B cell (primary cell): ENCODE results near the gene KLHL1. TPM values are rescaled to one million over a fixed set of nuclear protein-coding genes. Genes with fewer than 3 reads are reported as not detected.

Experiments used
- ATAC-seq: fragments of 200-7000 bp; cut with Tn5 transposase; one replicate; pipeline ENCODE4 v1.10.0; 2021; ENCODE audit warnings: low read depth, mild to moderate bottlenecking, moderate number of reproducible peaks, moderate library complexity
- CTCF ChIA-PET: fragments of 350-600 bp; sonication (Branson Sonifier 250); formaldehyde crosslinking; loops from one replicate; lab custom pipeline; 2021; ENCODE audit warnings: antibody characterized with exemption, inconsistent platforms; lab: Charles Lee
- POLR2A ChIA-PET: fragments of 350-600 bp; sonication (Branson Sonifier 250); formaldehyde crosslinking; loops from one replicate; lab custom pipeline; 2021; ENCODE audit warnings: antibody characterized with exemption; lab: Charles Lee
- DNase-seq: peaks from one replicate; pipeline ENCODE4 v3.0.0; 2013
- H2AFZ ChIP-seq: 2 replicates; pipeline ENCODE4 v1.6.1; 2012; ENCODE audit warnings: mild to moderate bottlenecking, low read depth, low read length; ENCODE audit not compliant: insufficient read depth, poor library complexity, severe bottlenecking
- H3K27ac ChIP-seq, 2 donors: 1 replicate in 1 of 2; 2 replicates in 1 of 2; pipeline ENCODE4 v1.5.1; 2012 to 2013; ENCODE audit warnings: low read length in 2 of 2, mild to moderate bottlenecking in 2 of 2, moderate library complexity in 1 of 2
- H3K27me3 ChIP-seq, 4 experiments: fragments of 200-600 bp in 1 of 4; sonication (generic) in 1 of 4; replicated peaks in 1 of 4; 1 replicate in 2 of 4; 2 replicates in 2 of 4; pipeline versions ENCODE4 v1.6.1 to v1.7.0; 2013 to 2016; ENCODE audit warnings: low read length in 3 of 4, mild to moderate bottlenecking in 2 of 4, mixed read lengths in 1 of 4, moderate library complexity in 1 of 4; ENCODE audit not compliant: insufficient read depth in 4 of 4, control insufficient read depth in 3 of 4; ENCODE audit errors: control extremely low read depth in 1 of 4
- H3K36me3 ChIP-seq, 2 experiments: replicated peaks in 1 of 2; 1 replicate in 1 of 2; 2 replicates in 1 of 2; pipeline versions ENCODE4 v1.6.1 to v1.7.1; 2013; ENCODE audit warnings: low read length in 1 of 2; ENCODE audit not compliant: insufficient read depth in 2 of 2, control insufficient read depth in 1 of 2; ENCODE audit errors: control extremely low read depth in 1 of 2, extremely low read depth in 1 of 2
- H3K4me1 ChIP-seq, 2 donors: fragments of 200-600 bp in 1 of 2; sonication (generic) in 1 of 2; 1 replicate in 1 of 2; 2 replicates in 1 of 2; pipeline versions ENCODE4 v1.5.1 to v1.6.1; 2013 to 2017; ENCODE audit warnings: low read length in 2 of 2; ENCODE audit not compliant: control insufficient read depth in 2 of 2, insufficient read depth in 2 of 2
- H3K4me2 ChIP-seq: replicated peaks from 2 replicates; pipeline ENCODE3; 2012; ENCODE audit warnings: mild to moderate bottlenecking, low read depth, low read length; ENCODE audit not compliant: poor library complexity, severe bottlenecking
- H3K4me3 ChIP-seq, 5 experiments: fragments of 200-600 bp in 1 of 5; sonication (generic) in 1 of 5; 1 replicate in 3 of 5; 2 replicates in 2 of 5; pipeline versions ENCODE4 v1.5.1 to v1.7.0; 2011 to 2016; ENCODE audit warnings: low read length in 4 of 5, mild to moderate bottlenecking in 4 of 5, low read depth in 2 of 5, control low read depth in 1 of 5, moderate library complexity in 1 of 5; ENCODE audit not compliant: insufficient read depth in 1 of 5; ENCODE audit errors: control extremely low read depth in 1 of 5, extremely low read depth in 1 of 5
- H3K79me2 ChIP-seq: fragments of 200-600 bp; sonication (generic); one replicate; pipeline ENCODE4 v1.6.0; 2016; ENCODE audit warnings: low read length; ENCODE audit not compliant: control insufficient read depth, insufficient read depth
- H3K9ac ChIP-seq: fragments of 200-600 bp; sonication (generic); 2 replicates; pipeline ENCODE4 v1.6.1; 2017; ENCODE audit warnings: mild to moderate bottlenecking, low read length, moderate library complexity
- H3K9me3 ChIP-seq, 3 donors: one replicate each; pipeline versions ENCODE4 v1.6.1 to v1.7.1; 2013; ENCODE audit warnings: low read length in 2 of 3; ENCODE audit not compliant: control insufficient read depth in 2 of 3, insufficient read depth in 1 of 3; ENCODE audit errors: control extremely low read depth in 1 of 3
- H4K20me1 ChIP-seq: 2 replicates; pipeline ENCODE4 v1.6.0; 2012; ENCODE audit warnings: mild to moderate bottlenecking, low read length; ENCODE audit not compliant: insufficient read depth, control insufficient read depth, poor library complexity, severe bottlenecking
- H3K27ac Mint-ChIP-seq: one replicate; pipeline ENCODE4 v1.8.0; 2021; ENCODE audit warnings: mixed read lengths
- H3K27me3 Mint-ChIP-seq: one replicate; pipeline ENCODE4 v1.8.0; 2021; ENCODE audit warnings: mixed read lengths
- H3K4me1 Mint-ChIP-seq: one replicate; pipeline ENCODE4 v1.8.0; 2021; ENCODE audit warnings: mixed read lengths
- H3K4me3 Mint-ChIP-seq: one replicate; pipeline ENCODE4 v1.8.0; 2021; ENCODE audit warnings: mixed read lengths
- H3K9me3 Mint-ChIP-seq: one replicate; pipeline ENCODE4 v1.8.0; 2022; ENCODE audit warnings: mixed read lengths; ENCODE audit not compliant: insufficient read depth
- CTCF ChIP-seq: fragments of 200-600 bp; IDR thresholded peaks from one replicate; pipeline ENCODE4 v1.8.0; 2022; ENCODE audit warnings: antibody characterized with exemption, mild to moderate bottlenecking
- EZH2 ChIP-seq: IDR thresholded peaks from 2 replicates; pipeline ENCODE4 v1.6.1; 2012; ENCODE audit warnings: borderline replicate concordance, low read depth, mild to moderate bottlenecking, moderate library complexity, low read length; ENCODE audit not compliant: insufficient read depth, poor library complexity, severe bottlenecking
- WGBS: methylation state at CpG from one replicate; pipeline ENCODE4 v1.1.5; 2013; ENCODE audit warnings: missing lambda C conversion rate; ENCODE audit not compliant: insufficient coverage; 5-methylcytosine and 5-hydroxymethylcytosine counted together
- intact Hi-C: fragments of 100-400 bp; cut with micrococcal nuclease; formaldehyde crosslinking; loops from one replicate; pipeline ENCODE4 v1.10.0; 2022
- polyA plus RNA-seq: library from polyadenylated mRNA; depleted of rRNA; stranded (reverse); fragments of >200 nt; gene quantifications from 2 replicates; pipeline ENCODE4 v1.2.3, GENCODE V29; 2012
- total RNA-seq, 2 donors: library from RNA; stranded (reverse); fragments of 120-200 nt in 1 of 2; gene quantifications; 1 replicate in 1 of 2; 2 replicates in 1 of 2; pipeline versions ENCODE4 v1.2.3 to v1.2.4, GENCODE V29; 2013 to 2022

Gene KLHL1
- total and polyA plus RNA-seq, 2 donors (not counting 1 experiment from before 2014, with no cell fraction given), result not detected

- Mint-ChIP-seq H3K27me3 (no peaks in the 10 kb centered on the region), H3K4me3 (no peak overlapping the region), H3K4me1 (no peaks in the 10 kb centered on the region), H3K27ac (no peak overlapping the region), H3K9me3 (peaks cover 10% of the 10 kb centered on the region)
- Histone ChIP-seq H3K27me3 (no peaks in the 10 kb centered on the region), H4K20me1 (no peaks in the 10 kb centered on the region), H3K4me1 (no peaks in the 10 kb centered on the region), H3K4me3 (no peak overlapping the region), H3K79me2 (no peaks in the 10 kb centered on the region), H3K9me3 (peaks cover 0 to 6% (median 2%) of the 10 kb centered on the region in 3 donors), H3K9ac (no peak overlapping the region), H3K4me2 (no peak overlapping the region), H3K27ac (no peak overlapping the region), H3K36me3 (no peaks in the 10 kb centered on the region), H2AFZ (no peak overlapping the region)
- 89% methylated on average over 1 of the region's 1 CpG for WGBS
- ATAC-seq (no peak), DNase-seq (no peak)
- intact Hi-C loops, result no loop called here
- CTCF ChIA-PET, result no interaction called here
- POLR2A ChIA-PET, result no interaction called here
- TF ChIP-seq EZH2, result no peak
- no peak for TF ChIP-seq CTCF
Observed at GRCh38 chr13:70051531-70051930, 56.7 kb downstream of the KLHL1 start.

GRCh38 chr13:70043685-70044084, 64.6 kb downstream of the KLHL1 start:
- H3K4me3 ChIP-seq, result no peak overlapping the region
- H3K36me3 ChIP-seq, result no peaks in the 10 kb centered on the region
- H3K9me3 ChIP-seq, result peaks cover 0 to 2% (median 0%) of the 10 kb centered on the region in 3 donors
- no peak for ATAC-seq
- Mint-ChIP-seq H3K27ac (no peak overlapping the region), H3K27me3 (no peaks in the 10 kb centered on the region), H3K9me3 (no peaks in the 10 kb centered on the region), H3K4me3 (no peak overlapping the region), H3K4me1 (no peaks in the 10 kb centered on the region)
- no peaks in the 10 kb centered on the region for H3K27me3 ChIP-seq
- no peaks in the 10 kb centered on the region for H4K20me1 ChIP-seq
- CTCF ChIA-PET, result no interaction called here
- intact Hi-C loops, result no loop called here
- no peak overlapping the region for H3K9ac ChIP-seq
- DNase-seq, result no peak
- no peak overlapping the region for H2AFZ ChIP-seq
- TF ChIP-seq CTCF (no peak), EZH2 (no peak)
- POLR2A ChIA-PET, result no interaction called here
- no peak overlapping the region for H3K4me2 ChIP-seq
- no peak overlapping the region for H3K27ac ChIP-seq
- no peaks in the 10 kb centered on the region for H3K79me2 ChIP-seq
- no peaks in the 10 kb centered on the region for H3K4me1 ChIP-seq
- no CpG with 5 or more reads among the region's 1 CpG for WGBS
